Upper lobe of right lung (tissue), 1 donor: ENCODE measurements around the gene NRARP. TPM values are rescaled to one million over a fixed set of nuclear protein-coding genes. Genes with fewer than 3 reads are reported as not detected.

Source experiments
- ATAC-seq: fragments of 200-7000 bp; cut with Tn5 transposase; one replicate; pipeline ENCODE4 v1.9.1; 2020; ENCODE audit warnings: mild to moderate bottlenecking, moderate library complexity
- DNase-seq: peaks from one replicate; pipeline ENCODE4 v3.0.0-alpha.2; 2020
- H3K27ac ChIP-seq: fragments of 200-600 bp; one replicate; pipeline ENCODE4 v1.8.0; 2022
- H3K27me3 ChIP-seq: fragments of 200-600 bp; one replicate; pipeline ENCODE4 v1.8.0; 2022; ENCODE audit warnings: mild to moderate bottlenecking
- H3K36me3 ChIP-seq: fragments of 200-600 bp; one replicate; pipeline ENCODE4 v1.8.0; 2022
- H3K4me1 ChIP-seq: fragments of 200-600 bp; one replicate; pipeline ENCODE4 v1.8.0; 2022
- H3K4me3 ChIP-seq: fragments of 200-600 bp; one replicate; pipeline ENCODE4 v1.8.0; 2022; ENCODE audit warnings: mild to moderate bottlenecking
- H3K9me3 ChIP-seq: fragments of 200-600 bp; one replicate; pipeline ENCODE4 v1.8.0; 2022
- CTCF ChIP-seq: fragments of 200-600 bp; IDR thresholded peaks from one replicate; pipeline ENCODE4 v1.8.0; 2022; ENCODE audit warnings: antibody characterized with exemption
- intact Hi-C: fragments of 100-400 bp; cut with DNase I; formaldehyde crosslinking; loops from one replicate; pipeline ENCODE4 v1.11.0; 2022
- total RNA-seq: library from RNA; stranded (reverse); fragmentation: NEBNext Ultra II Directional; extraction: Animal tissue kit (Norgen Biotek cat#: 25700); gene quantifications from one replicate; pipeline ENCODE4 v1.2.1, GENCODE V29; 2021
- donor health status: DM: no; HTN: yes; CAD: no; lungs with severe emphysema.

Gene NRARP
- total RNA-seq, 1 donor from 2014 or later = 21.5 TPM

GRCh38 chr9:137308057-137308619 lies 6.1 kb upstream of the NRARP start:
- TF ChIP-seq CTCF = no peak
- intact Hi-C loops = no loop called here
- H3K27ac ChIP-seq = no peak overlapping the region
- no peak for ATAC-seq
- H3K9me3 ChIP-seq = no peaks in the 10 kb centered on the region
- no peak overlapping the region for H3K4me3 ChIP-seq
- peaks cover 43% of the 10 kb centered on the region for H3K4me1 ChIP-seq
- peak; percentile 63 for DNase-seq
- no peaks in the 10 kb centered on the region for H3K36me3 ChIP-seq
- H3K27me3 ChIP-seq = no peaks in the 10 kb centered on the region

- peaks cover 49% of the 10 kb centered on the region for H3K4me1 ChIP-seq
- no peak for TF ChIP-seq CTCF
- intact Hi-C loops = no loop called here
- DNase-seq (peak; percentile 74), ATAC-seq (no peak)
- no peaks in the 10 kb centered on the region for H3K36me3 ChIP-seq
- no peak overlapping the region for H3K4me3 ChIP-seq
- peak overlapping the region; percentile 67 for H3K27ac ChIP-seq
- no peaks in the 10 kb centered on the region for H3K9me3 ChIP-seq
- H3K27me3 ChIP-seq = no peaks in the 10 kb centered on the region
Measured at GRCh38 chr9:137307255-137308056, 5.4 kb upstream of the NRARP start.

DNA sequence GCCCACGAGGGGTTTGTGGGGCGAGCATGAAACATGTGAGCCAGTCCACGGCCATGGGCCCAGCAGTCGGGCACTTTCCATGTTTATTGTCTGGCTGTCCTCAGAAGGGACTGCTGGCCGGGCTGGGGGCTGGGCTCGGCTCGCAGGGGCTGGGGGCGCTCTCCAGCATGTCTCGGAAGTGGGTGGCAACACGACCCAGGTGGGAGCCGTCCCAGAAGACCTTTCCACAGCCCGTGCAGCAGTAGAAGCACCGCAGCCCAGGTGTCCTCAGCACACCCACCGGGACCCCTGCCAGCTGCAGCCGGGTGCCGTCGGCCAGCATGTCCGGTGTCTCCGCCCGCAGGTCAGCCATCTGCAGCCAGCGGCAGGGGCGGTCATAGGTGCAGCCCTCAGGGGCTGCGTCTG lies 4.8 kb upstream of the NRARP start:
- Histone ChIP-seq H3K4me3 (no peak overlapping the region), H3K4me1 (peaks cover 49% of the 10 kb centered on the region), H3K27me3 (no peaks in the 10 kb centered on the region), H3K36me3 (no peaks in the 10 kb centered on the region), H3K27ac (peak overlapping the region; percentile 67), H3K9me3 (no peaks in the 10 kb centered on the region)
- TF ChIP-seq CTCF = no peak
- ATAC-seq (no peak), DNase-seq (no peak)
- intact Hi-C loops = no loop called here

DNA sequence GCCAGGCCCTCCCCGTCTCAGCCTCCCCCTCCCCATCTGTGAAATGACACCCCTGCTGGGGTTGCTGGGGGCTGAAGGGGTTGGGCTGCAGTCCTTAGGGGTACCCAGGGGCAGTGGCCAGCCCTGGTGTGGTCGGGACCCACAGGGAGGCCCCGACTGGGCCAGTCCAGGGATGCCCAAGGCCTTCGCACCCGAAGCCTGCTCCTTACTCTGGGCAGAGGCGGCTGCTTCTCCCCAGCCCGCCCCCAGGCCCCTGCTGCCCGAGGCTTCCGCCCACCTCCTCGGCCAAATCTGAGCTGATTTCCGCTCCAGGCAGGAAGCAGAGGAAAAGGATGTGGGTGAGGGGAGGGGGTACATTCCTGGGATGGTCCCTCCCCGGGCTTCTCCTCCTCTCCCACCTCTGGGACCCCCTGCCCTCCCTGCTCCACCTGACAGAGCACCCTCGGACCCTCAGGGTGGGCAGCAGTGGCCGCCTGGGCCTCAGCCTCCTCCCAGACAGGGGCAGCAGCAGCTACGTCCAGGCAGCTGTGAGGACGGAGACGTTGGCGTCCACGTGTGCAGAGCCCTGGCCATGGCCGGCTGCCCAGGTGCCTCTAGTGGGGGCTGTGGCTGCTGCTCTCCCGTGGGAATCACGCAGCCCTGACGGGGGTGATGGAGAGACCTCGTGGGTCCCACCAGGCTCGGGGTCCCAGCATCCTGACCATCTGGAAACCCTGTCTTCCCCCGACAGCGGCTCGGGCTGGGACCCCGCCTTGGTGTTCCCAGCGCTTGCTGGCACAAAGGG lies 4.2 kb upstream of the NRARP start:
- H3K4me1 ChIP-seq = peaks cover 53% of the 10 kb centered on the region
- TF ChIP-seq CTCF = no peak
- H3K27ac ChIP-seq = peak overlapping the region; percentile 67
- no peaks in the 10 kb centered on the region for H3K27me3 ChIP-seq
- intact Hi-C loops = no loop called here
- peak overlapping the region; percentile 27 for H3K4me3 ChIP-seq
- H3K9me3 ChIP-seq = no peaks in the 10 kb centered on the region
- DNase-seq (peak; percentile 71), ATAC-seq (no peak)
- H3K36me3 ChIP-seq = no peaks in the 10 kb centered on the region

DNA sequence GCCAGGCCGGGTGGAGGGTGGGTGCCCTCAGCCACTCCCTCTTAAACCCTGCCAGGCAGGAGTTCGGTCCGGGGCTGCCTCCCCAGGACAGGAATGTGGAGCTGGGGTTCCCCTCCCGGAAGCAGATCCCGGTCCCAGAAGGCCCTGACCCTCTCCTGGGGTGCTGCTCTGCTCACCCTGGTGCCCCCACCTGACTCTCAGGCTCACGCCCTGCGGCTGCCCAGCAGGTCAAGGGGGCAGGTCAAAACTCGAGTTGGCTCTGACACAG lies 3.7 kb upstream of the NRARP start:
- no peak for TF ChIP-seq CTCF
- peaks cover 55% of the 10 kb centered on the region for H3K4me1 ChIP-seq
- intact Hi-C loops = no loop called here

More for the DNA sequence above, 3.7 kb upstream of the NRARP start:
- DNase-seq (no peak), ATAC-seq (no peak)
- H3K9me3 ChIP-seq = no peaks in the 10 kb centered on the region
- H3K27ac ChIP-seq = peak overlapping the region; percentile 67
- H3K36me3 ChIP-seq = no peaks in the 10 kb centered on the region
- no peaks in the 10 kb centered on the region for H3K27me3 ChIP-seq
- H3K4me3 ChIP-seq = peak overlapping the region; percentile 27
